ENCODE data around the gene LPCAT1.

LPCAT1 gene

DNA sequence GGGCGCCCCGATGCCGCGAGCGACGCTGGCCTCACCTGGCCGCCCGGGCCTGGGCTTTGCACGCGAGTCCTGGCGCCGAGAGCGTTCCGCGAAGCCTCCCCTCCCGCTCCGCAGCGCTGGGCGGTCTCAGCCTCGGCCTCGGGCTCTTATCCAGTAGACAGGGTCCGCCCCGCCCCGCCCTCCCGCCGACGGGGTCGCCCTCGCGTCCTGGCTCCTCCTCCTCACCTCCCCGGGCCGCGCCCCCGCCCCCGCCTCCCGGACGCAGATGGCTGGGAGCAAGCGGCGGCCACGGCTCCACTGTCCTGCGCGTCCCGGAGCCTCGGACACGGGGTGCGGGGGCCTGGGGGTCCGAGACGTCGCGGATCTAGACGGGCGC lies 78.5 kb downstream of the LPCAT1 start, which contains the start of gene SLC6A3:
TSS of gene SLC6A3 (minus strand) at position 128 of the 376 bp plus-strand sequence. CDS start 2,243 bp downstream, outside the sequence.
- no peak for DNase-seq (ENCODE audit: low read depth in 2 of 2)

DNA sequence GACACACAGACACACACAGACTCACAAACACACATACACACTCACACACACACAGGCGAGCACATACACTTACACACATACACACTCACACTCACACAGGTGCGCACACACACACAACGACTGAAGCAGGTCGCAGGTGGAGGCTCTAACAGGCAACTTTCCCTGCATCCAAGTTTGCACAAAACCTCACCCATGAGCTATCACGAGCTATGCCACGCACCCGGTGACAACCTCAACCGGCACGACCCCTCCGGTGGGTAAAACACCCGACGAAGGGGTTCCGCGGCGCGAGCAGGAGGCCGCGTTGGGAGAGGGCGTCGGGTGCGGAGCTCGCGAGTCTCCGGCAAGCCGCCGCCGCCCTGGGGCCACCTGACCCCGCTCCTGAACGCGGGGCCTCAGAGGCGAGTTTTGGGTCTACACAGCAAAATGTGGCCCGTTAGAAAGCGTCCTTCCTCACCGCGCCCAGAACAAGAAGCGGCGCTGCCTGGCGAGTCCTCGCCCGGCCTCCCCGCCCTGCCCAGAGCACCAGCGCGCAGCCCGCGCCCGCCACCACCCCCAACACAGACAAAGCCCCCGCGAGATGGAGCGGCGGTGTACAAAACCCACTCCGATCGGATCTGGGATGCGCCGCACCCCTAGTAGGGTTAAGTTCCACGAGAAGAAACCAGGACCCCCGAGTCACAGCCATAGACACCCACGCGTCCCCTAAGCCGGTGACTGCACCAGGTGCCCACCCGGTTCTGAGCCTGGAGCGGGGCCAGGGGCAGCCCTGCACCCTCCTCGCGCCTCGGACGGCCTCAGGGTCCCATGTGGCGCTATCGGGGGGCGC lies 79.2 kb downstream of the LPCAT1 start:
- DNase-seq (ENCODE audit: low read depth in 2 of 2) = no peak

DNA sequence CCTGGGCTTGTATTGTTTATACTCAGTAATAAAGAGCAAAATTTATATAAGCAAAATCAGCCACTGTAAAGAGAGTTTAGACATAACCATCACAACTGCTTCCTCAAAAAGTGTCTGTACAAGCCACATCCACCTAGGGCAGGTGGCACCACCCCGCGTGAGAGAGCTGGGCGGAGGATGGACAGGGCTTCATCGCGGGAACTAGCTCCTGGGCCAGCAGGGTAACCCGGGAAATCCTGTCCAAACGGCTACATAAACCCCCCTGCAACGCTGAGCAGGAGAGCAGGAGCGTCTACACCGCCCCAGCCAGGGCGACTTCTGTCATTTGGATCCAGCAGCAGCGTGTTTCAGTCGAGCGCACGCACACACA lies 79.8 kb downstream of the LPCAT1 start:
- no peak for DNase-seq (ENCODE audit: low read depth in 2 of 2)

DNA sequence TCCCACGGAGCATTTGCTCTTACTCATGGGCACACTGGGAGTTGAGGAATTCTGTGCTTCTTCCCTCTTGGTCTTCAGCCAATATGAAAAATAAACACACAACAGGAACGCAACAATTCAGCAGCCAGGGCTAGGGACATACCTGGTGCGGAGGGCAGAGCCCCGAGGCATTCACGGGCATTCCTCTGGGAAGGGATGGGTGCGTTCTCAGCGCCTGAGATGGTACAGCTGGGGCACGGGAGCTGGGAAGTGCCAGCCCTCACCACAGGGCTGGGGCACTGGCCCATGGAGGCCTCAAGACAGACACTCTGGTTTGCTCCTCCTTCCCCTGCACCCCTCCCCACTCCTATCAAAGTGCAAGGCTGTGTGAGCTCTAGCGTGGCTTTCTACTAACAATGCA lies 80.6 kb downstream of the LPCAT1 start:
- no peak for DNase-seq (ENCODE audit: low read depth in 2 of 2)

DNA sequence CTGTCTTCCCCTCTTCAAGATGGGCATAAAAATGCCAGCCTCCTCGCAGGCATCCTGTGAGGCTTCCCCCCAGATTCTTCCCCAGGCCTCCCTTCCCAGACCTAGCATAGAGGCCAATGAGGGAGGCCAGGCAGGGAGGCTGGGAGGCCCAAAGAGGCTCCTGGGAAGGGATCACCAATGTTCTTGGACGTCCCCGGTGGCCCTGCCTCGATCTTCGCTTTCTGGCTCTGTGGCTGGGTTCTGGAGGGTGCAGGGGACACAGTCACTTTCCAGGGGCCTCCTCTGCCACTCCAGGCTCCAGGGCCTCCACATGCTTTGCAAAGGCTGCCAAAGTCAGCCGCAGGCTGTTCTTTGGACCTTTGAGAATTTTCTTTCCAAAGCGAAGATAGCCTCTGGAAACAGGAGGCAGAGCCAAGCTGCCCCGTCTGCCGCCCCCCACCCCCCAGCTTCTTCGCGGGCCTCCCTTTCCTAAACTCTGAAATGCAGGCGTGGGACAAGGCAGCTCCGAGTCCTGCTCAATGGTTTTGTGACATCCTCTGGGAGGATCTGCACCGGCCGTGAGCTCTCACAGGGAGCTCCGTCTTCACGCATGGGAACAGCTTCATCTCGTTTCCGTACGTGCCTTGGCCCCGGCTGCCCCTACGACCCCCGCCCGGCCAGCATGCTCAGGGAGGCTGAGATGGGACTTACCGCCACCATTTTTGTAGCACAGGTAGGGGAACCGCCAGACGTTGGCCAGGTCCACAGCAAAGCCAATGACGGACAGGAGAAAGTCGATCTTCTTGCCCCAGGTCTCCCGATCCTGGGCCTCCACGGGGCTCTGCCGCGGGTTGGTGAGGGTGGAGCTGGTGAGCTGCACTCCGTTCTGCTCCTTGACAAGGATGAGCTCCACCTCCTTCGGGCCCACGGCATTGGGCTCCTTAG lies 81.3 kb downstream of the LPCAT1 start:
- DNase-seq (ENCODE audit: low read depth in 2 of 2) = no peak

DNA sequence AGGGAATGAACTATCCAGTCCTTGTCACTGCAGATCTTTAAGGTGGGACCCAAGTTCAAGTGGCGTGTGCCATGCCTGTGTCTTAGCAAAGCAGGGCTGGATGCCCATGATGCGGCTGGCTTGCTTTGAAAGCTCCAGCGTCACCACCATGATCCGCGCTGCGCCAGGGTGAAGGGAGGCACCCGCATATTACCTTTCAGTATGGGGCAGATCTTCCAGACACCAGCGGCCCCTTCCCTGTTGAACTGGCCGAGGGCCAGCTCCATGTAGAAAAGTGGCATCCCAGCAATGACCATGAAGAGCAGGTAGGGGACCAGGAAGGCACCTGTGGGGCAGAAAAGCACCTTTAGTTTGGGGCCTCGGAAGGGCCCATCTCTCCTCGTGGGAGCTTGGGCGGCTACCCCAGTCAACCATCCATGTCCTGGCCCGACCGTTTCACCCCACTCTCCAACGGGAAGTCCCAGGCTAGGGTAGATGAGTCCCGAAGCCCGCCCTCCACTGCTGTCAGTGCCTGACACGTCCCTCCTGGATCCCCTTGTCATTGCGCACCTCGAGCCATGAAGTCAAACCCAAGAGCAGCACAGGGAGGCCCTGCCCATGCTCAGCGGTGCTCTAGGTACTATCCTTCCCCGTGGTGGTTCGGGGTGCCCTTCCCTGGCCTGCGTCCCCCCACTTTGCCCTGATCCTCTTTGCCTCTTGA lies 82.4 kb downstream of the LPCAT1 start:
- no peak for DNase-seq (ENCODE audit: low read depth in 2 of 2)

DNA sequence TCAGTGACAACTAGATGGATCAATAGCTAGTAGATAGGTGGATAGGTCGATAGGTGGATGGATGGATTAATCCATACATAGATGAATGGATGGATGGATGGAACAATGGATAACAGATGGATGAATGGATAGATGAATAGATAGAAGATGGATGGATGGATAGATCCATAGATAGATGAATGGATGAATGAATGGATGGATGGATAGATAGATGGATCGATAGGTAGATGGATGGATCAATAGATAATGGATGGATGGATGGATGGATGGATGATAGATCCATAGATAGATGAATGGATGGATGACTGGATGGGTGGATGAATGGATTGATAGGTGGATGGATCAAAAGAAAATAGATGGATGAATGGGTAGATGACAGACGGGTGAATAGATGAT lies 83.7 kb downstream of the LPCAT1 start:
- DNase-seq (ENCODE audit: low read depth in 2 of 2) = no peak

DNA sequence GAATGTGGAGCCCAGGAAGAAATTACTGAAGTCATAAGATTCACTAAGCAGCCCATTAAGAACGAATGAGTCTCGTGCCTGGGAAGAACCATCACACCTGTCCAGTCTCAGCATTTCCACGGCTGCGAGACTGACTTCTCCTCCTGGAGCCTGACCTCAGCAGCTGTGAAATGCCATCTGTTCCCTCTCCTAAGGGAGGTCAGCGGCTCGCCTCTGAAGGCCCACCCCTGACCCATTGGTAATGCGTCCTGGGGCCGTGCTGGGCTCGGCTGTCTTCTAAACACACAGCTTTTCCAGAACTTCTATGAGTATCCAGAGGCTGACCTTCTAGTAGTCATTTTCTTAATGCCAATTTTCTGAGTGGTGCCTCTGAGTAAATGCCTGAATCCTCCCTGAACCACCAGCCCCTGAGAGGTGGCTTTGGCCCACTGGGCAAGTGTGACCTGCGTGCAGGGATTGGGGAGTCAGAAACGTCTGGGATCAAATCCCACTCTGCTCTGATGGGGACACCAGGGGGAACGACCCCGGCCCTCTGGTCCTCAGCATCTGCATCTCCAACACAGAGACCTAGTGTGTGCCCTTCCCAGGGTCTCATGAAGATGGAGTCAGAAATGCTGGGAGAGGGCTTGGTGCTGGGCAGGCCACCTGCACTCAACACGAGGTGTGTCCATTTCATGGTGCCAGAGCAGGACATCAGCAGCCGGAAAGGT lies 84.2 kb downstream of the LPCAT1 start:
- DNase-seq (ENCODE audit: low read depth in 2 of 2) = no peak

DNA sequence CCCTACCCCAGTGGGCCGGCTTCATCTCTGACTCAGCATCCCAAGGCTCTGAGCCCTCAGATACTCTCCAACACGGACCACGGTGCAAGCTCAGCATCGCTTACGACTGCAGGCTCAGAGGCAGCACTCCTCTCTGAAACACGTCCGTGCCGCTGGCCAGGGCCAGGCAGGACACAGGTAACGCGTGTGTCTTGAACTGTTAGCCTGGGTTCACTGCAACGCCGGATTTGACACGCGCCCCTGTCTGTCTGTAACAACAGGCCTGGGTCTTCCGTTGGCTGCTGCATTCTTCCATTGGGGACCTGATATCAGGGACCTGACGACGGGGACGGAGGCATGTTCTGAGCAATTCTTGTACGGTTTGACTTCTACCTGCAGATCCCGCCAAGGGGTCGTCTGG lies 84.9 kb downstream of the LPCAT1 start:
- DNase-seq (ENCODE audit: low read depth in 2 of 2) = no peak

DNA sequence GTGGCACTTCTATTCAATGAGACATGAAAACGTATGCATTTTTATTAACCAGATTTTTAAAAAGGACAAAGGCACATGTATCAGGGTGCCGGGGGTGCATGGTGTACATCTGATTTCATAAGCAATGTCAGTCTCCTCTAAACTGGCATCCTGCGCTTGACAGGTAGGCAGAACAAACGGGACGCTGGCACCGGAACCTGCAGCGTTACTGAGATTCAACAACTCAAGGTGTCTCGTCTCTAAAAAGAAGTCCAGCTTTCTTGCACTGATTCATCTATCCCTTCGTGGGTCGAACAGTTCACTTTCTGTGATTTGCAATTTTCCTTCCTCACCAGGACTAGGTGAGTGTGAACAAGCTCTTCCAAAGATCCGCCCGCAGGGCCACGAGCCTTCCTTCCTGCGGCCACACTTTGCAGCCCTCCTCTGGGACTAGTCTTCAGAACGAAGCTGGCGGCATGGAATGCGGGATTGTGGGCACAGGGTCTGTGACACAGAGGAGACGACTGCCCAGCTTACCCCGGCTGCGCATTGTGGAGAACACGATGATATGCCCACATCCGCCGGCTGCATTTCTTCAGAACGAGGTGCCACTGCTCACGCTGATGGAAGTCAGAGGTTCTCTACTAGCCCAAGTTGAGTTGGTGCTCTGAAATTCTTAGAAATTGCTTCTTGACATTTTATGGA lies 85.7 kb downstream of the LPCAT1 start:
- no peak for DNase-seq (ENCODE audit: low read depth in 2 of 2)

DNA sequence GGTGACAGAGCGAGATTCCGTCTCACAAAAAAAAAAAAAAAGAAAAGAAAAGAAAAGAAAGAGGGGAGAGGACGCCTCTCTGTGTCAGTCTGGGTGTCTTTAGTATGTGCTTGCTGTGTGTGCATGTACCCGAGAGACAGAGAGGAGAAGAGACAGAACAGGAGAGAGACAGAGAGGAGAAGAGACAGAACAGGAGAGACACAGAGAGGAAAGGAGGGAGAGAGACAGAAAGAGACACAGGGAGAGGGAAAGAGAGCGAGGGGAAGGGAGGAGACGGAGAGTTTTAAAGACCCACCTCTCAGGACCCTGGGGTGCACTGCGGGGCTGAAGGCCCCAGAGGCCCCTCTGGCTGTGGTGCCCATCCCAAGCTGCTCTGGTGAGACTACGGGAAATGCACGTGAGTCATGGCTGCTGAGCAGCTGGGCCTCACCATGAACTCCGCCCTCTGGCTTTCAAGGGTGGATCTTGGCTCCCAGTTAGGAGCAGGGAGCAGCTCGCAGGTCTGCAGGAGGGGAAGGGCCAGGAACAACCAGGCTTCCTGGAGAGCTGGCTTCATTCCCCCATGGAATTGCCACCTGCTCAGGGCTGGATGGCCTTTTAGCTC lies 86.4 kb downstream of the LPCAT1 start:
- DNase-seq (ENCODE audit: low read depth in 2 of 2) = no peak

DNA sequence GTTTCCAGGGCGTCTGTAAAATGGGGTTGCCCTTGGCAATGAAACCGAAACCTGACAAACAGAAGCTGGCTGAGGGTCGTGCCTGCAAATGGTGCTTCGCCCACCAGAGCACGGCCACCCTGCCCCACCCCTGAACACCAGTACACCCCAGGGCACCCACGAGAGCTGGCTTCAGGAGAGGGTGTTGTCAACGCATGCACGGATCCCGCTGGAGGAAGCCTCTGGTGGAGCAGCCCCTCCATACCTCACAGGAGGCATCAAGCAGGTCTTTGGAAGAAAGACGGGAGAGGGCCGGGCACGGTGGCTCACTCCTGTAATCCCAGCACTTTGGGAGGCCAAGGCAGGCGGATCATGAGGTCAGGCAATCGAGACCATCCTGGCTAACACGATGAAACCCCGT lies 87.1 kb downstream of the LPCAT1 start:
- DNase-seq (ENCODE audit: low read depth in 2 of 2) = no peak

DNA sequence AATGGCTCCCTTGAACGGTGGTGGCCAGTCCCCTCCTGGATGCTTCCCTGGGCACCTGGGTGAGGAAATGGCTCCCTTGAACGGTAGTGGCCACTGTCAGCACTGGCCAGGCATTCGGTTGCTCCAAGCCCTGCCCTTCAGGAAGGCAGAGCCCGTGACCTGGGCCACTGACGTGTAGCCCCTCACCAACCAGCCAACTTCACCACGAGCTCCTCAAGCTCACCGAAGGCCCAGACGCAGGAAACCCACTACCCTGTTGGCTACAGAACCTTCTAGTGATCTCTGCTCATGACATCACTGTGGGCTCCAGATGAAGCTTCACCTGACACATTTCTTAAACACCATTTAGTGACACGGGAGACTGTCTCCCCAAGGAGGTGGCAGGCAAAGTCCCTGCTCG lies 87.7 kb downstream of the LPCAT1 start:
- no peak for DNase-seq (ENCODE audit: low read depth in 2 of 2)

DNA sequence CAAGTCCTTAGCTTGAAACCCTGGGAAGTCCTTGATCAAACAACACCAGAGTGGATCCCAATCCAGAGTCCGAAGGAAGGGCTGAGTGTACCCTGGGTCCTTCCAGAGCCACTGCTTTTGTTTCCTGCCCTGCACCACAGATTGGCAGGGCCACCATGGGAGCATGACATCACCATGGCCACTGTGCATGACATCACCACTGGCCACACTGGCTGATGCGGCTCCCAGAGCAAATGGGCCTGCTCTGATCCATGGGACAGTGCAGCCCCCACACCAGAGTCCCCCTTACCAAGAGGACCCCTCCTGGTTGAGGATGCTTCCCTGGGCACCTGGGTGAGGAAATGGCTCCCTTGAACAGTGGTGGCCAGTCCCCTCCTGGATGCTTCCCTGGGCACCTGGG lies 88.4 kb downstream of the LPCAT1 start:
- no peak for DNase-seq (ENCODE audit: low read depth in 2 of 2)

DNA sequence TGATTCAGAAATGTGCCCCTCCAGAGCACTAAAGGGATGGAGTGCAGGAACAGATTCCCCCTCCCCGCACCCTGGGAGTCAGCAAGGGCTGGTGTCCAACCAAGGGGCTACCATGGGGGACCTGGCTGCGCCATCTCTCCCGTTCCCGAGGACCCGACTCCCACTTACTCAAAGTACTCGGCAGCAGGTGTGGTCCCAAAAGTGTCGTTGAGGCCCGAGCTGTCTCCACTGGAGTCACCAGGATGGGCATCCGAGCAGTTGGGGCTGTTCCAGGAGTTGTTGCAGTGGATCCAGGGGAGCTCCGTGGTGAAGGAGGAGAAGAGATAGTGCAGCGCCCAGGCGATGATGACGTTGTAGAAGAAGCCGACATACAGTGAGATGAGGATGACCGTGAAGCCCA lies 91.5 kb downstream of the LPCAT1 start:
- DNase-seq (ENCODE audit: low read depth in 2 of 2) = no peak

DNA sequence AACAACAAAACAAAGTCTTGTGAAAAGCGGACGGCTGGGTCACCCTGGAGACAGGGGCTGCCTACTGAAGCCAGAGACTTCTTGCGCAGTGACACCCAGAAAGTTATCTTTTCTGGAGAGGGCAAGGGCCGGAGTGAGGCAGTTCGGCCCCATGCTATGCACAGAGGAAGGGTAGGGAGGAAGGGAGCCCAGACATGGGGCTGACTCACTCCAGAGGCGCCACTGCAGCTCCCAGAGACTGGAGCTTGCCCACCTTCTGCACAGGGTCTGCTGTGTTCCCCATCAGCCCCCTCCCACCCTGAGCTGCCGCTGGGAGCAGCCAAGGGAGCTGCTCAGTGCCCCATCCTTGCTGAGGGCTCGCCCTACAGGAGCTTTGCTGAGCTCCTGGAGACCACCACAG lies 91.9 kb downstream of the LPCAT1 start:
- no peak for DNase-seq (ENCODE audit: low read depth in 2 of 2)

DNA sequence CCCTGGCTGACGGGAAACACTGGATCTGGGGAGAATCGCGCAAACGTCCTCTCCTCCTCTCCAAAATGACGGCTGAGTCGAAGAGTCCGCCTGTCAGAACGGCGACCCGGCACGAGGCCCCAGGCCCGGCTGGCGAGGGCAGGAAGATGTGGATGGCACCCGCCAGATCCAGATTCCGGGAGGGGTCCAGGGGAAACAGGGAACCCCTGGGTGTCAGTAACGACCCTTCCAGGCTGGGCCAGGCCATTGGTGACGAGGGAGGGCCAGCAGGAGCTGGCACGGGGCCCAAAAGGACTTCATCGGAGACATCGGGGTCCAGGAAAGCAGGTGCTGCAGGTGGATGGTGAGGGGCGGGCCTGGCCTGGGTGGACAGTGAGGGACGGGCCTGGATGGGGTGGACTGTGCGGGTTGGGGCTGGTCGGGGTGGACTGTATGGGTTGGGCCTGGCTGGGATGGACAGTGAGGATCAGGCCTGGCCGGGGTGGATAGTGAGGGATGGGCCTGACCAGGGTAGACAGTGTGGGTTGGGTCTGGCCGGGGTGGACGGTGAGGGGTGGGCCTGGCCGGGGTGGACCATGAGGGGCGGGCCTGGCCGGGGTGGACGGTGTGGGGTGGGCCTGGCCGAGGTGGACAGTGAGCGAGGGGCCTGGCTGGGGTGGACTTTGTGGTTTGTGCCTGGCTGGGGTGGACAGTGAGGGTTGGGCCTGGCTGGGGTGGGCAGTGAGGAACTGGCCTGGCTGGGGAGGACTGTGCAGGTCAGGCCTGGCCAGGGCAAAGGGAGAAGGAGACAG lies 92.5 kb downstream of the LPCAT1 start:
- no peak for DNase-seq (ENCODE audit: low read depth in 2 of 2)

DNA sequence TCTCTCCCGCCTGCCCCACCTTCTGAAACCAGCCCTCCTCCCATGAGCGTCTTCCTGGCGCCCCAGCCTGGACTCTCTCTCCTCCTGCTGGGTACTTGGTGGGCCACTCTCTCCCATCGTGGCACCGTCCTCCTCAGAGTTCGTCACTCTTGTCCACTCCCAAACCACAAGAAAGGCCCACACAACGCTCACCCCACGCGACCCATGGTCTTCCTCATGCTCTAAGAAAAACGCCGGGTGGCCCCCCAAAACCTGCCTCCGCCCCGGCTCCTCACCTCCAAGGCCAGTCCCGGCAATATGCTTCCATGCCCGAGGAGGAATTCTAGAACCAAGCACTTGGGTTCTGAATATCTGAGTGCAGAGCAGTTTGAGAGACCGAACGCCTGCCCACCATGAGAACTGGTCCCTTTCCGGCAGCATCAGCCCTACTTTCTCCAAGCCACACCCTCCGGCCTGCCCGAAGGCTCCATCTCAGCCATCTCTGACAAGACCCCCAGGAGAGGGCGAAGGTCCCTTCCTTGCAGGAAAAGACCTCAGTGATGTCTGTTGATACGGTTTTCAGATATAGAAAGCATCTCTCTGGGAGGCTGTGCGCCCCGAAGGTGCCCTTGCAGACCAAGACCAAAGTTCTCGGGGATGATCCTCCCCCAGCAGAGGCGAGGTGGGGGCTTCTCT lies 93.5 kb downstream of the LPCAT1 start:
- DNase-seq (ENCODE audit: low read depth in 2 of 2) = no peak

DNA sequence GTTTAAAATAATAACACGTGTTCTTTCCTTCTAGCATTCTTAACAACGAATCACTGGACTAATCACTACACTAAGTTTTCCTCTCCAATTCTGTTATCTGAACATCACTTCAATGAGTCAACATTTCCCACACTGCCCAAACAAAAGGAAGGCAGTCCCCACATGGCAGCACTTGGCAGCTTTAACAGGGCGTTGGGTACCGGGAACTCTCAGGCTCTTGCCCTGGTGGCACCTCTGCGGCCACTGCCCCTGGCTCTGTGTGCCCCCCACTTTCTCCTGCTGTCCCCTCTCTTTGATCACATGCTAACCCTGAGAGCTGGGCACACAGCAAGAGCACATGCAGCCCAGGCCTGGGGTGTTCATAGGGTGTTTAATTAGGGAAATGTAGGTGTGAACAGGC lies 94.3 kb downstream of the LPCAT1 start:
- DNase-seq (ENCODE audit: low read depth in 2 of 2) = no peak

Data from fibroblast of skin of left quadriceps (primary cell).